ENCODE measurements around the gene EPB42.

The EPB42 gene

GRCh38 chr15:43243020-43243645 is 22.3 kb upstream of the EPB42 start:
- Histone ChIP-seq H3K4me1 (ENCODE audit: control extremely low read depth in 1 of 4, control insufficient read depth in 4 of 4, insufficient read depth in 4 of 4, low read length in 3 of 4) (peaks cover 4 to 49% (median 23%) of the 10 kb centered on the region in 4 experiments), H3K27ac (ENCODE audit: insufficient read depth in 1 of 2, low read depth in 1 of 2, low read length in 2 of 2, poor library complexity in 1 of 2, severe bottlenecking in 2 of 2) (no peak overlapping the region), H3K9me3 (ENCODE audit: control extremely low read depth in 1 of 5, control insufficient read depth in 4 of 5, insufficient read depth in 2 of 5, low read depth in 1 of 5, low read length in 4 of 5) (no peaks in the 10 kb centered on the region), H3K27me3 (replicated peaks in 2 of 5; ENCODE audit: control insufficient read depth in 4 of 5, insufficient read depth in 5 of 5, low read length in 4 of 5) (peaks cover 0 to 23% (median 11%) of the 10 kb centered on the region in 5 experiments), H3K4me3 (ENCODE audit: control insufficient read depth in 1 of 7, extremely low read depth in 1 of 7, insufficient read depth in 4 of 7, low read depth in 2 of 7, low read length in 6 of 7) (no peak overlapping the region), H3K36me3 (ENCODE audit: control insufficient read depth in 4 of 4, insufficient read depth in 4 of 4, low read length in 3 of 4) (no peaks in the 10 kb centered on the region)
- WGBS (ENCODE audit: insufficient coverage), result 100% methylated on average over 1 of the region's 2 CpGs
- ChIA-PET POLR2A (no interaction called here), CTCF (interaction anchor here (0.6 to 5.8 kb wide), 8 partner anchors 14 to 1018 kb away, joined by 3 to 30 read pairs (median 5); partner anchors contain the start of gene TGM5)
- no peak for DNase-seq

GRCh38 chr15:43242616-43243015 is 21.8 kb upstream of the EPB42 start:
- no peak for DNase-seq
- WGBS (ENCODE audit: insufficient coverage), result 100% methylated on average over 5 of the region's 5 CpGs
- POLR2A ChIA-PET, result interaction anchor here (0.6 kb wide), 1 partner anchor 55 kb away, joined by 3 read pairs; no protein-coding TSS in a partner anchor
- no peaks in the 10 kb centered on the region for H3K36me3 ChIP-seq (ENCODE audit: control insufficient read depth in 4 of 4, insufficient read depth in 4 of 4, low read length in 3 of 4)
- no peak overlapping the region for H3K27ac ChIP-seq (ENCODE audit: insufficient read depth in 1 of 2, low read depth in 1 of 2, low read length in 2 of 2, poor library complexity in 1 of 2, severe bottlenecking in 2 of 2)
- H3K4me1 ChIP-seq (ENCODE audit: control extremely low read depth in 1 of 4, control insufficient read depth in 4 of 4, insufficient read depth in 4 of 4, low read length in 3 of 4), result peaks cover 4 to 50% (median 25%) of the 10 kb centered on the region in 4 experiments
- no peak overlapping the region for H3K4me3 ChIP-seq (ENCODE audit: control insufficient read depth in 1 of 7, extremely low read depth in 1 of 7, insufficient read depth in 4 of 7, low read depth in 2 of 7, low read length in 6 of 7)
- no peaks in the 10 kb centered on the region for H3K9me3 ChIP-seq (ENCODE audit: control extremely low read depth in 1 of 5, control insufficient read depth in 4 of 5, insufficient read depth in 2 of 5, low read depth in 1 of 5, low read length in 4 of 5)
- H3K27me3 ChIP-seq (replicated peaks in 2 of 5; ENCODE audit: control insufficient read depth in 4 of 5, insufficient read depth in 5 of 5, low read length in 4 of 5), result peaks cover 0 to 26% (median 11%) of the 10 kb centered on the region in 5 experiments
- CTCF ChIA-PET, result interaction anchor here (1.2 to 5.8 kb wide), 7 partner anchors 12 to 43 kb away, joined by 3 to 30 read pairs (median 7); partner anchors contain the start of gene TGM5

GRCh38 chr15:43241100-43241499 is 20.3 kb upstream of the EPB42 start:
- DNase-seq, result no peak
- 100% methylated on average over 1 of the region's 1 CpG for WGBS (ENCODE audit: insufficient coverage)
- CTCF ChIA-PET, result interaction anchor here (0.7 to 5.8 kb wide), 6 partner anchors 10 to 52 kb away, joined by 3 to 30 read pairs (median 6); partner anchors contain the start of gene TGM5

GRCh38 chr15:43239732-43240491 is 19.1 kb upstream of the EPB42 start:
- Histone ChIP-seq H3K27ac (ENCODE audit: insufficient read depth in 1 of 2, low read depth in 1 of 2, low read length in 2 of 2, poor library complexity in 1 of 2, severe bottlenecking in 2 of 2) (no peak overlapping the region), H3K4me3 (ENCODE audit: control insufficient read depth in 1 of 7, extremely low read depth in 1 of 7, insufficient read depth in 4 of 7, low read depth in 2 of 7, low read length in 6 of 7) (peak overlapping the region in 3 of 7 experiments; percentile 37 to 43 (median 42)), H3K27me3 (replicated peaks in 2 of 5; ENCODE audit: control insufficient read depth in 4 of 5, insufficient read depth in 5 of 5, low read length in 4 of 5) (peaks cover 0 to 40% (median 11%) of the 10 kb centered on the region in 5 experiments), H3K9me3 (ENCODE audit: control extremely low read depth in 1 of 5, control insufficient read depth in 4 of 5, insufficient read depth in 2 of 5, low read depth in 1 of 5, low read length in 4 of 5) (no peaks in the 10 kb centered on the region), H3K36me3 (ENCODE audit: control insufficient read depth in 4 of 4, insufficient read depth in 4 of 4, low read length in 3 of 4) (no peaks in the 10 kb centered on the region), H3K4me1 (ENCODE audit: control extremely low read depth in 1 of 4, control insufficient read depth in 4 of 4, insufficient read depth in 4 of 4, low read length in 3 of 4) (peaks cover 4 to 57% (median 28%) of the 10 kb centered on the region in 4 experiments)
- DNase-seq, result peak; percentile 82 to 93 (median 91)
- ChIA-PET POLR2A (no interaction called here), CTCF (interaction anchor here (1.0 to 1.1 kb wide), 2 partner anchors 8 to 9 kb away, joined by 3 to 4 read pairs; no protein-coding TSS in a partner anchor)
- WGBS (ENCODE audit: insufficient coverage), result 16% methylated on average over 6 of the region's 7 CpGs

More at GRCh38 chr15:43241100-43241499, 20.3 kb upstream of the EPB42 start:
- no peaks in the 10 kb centered on the region for H3K36me3 ChIP-seq (ENCODE audit: control insufficient read depth in 4 of 4, insufficient read depth in 4 of 4, low read length in 3 of 4)
- H3K4me1 ChIP-seq (ENCODE audit: control extremely low read depth in 1 of 4, control insufficient read depth in 4 of 4, insufficient read depth in 4 of 4, low read length in 3 of 4), result peaks cover 4 to 56% (median 27%) of the 10 kb centered on the region in 4 experiments
- peaks cover 0 to 30% (median 11%) of the 10 kb centered on the region in 5 experiments for H3K27me3 ChIP-seq (replicated peaks in 2 of 5; ENCODE audit: control insufficient read depth in 4 of 5, insufficient read depth in 5 of 5, low read length in 4 of 5)
- no peak overlapping the region for H3K4me3 ChIP-seq (ENCODE audit: control insufficient read depth in 1 of 7, extremely low read depth in 1 of 7, insufficient read depth in 4 of 7, low read depth in 2 of 7, low read length in 6 of 7)
- no peaks in the 10 kb centered on the region for H3K9me3 ChIP-seq (ENCODE audit: control extremely low read depth in 1 of 5, control insufficient read depth in 4 of 5, insufficient read depth in 2 of 5, low read depth in 1 of 5, low read length in 4 of 5)
- POLR2A ChIA-PET, result interaction anchor here (0.8 kb wide), 1 partner anchor 15 kb away, joined by 3 read pairs; no protein-coding TSS in a partner anchor
- no peak overlapping the region for H3K27ac ChIP-seq (ENCODE audit: insufficient read depth in 1 of 2, low read depth in 1 of 2, low read length in 2 of 2, poor library complexity in 1 of 2, severe bottlenecking in 2 of 2)

GRCh38 chr15:43238671-43239131 is 17.9 kb upstream of the EPB42 start:
- 61% methylated on average over 9 of the region's 10 CpGs for WGBS (ENCODE audit: insufficient coverage)
- peak in 1 of 3 donors; percentile 39 for DNase-seq
- peaks cover 0 to 35% (median 9%) of the 10 kb centered on the region in 5 experiments for H3K27me3 ChIP-seq (replicated peaks in 2 of 5; ENCODE audit: control insufficient read depth in 4 of 5, insufficient read depth in 5 of 5, low read length in 4 of 5)
- no peaks in the 10 kb centered on the region for H3K9me3 ChIP-seq (ENCODE audit: control extremely low read depth in 1 of 5, control insufficient read depth in 4 of 5, insufficient read depth in 2 of 5, low read depth in 1 of 5, low read length in 4 of 5)
- peaks cover 4 to 57% (median 28%) of the 10 kb centered on the region in 4 experiments for H3K4me1 ChIP-seq (ENCODE audit: control extremely low read depth in 1 of 4, control insufficient read depth in 4 of 4, insufficient read depth in 4 of 4, low read length in 3 of 4)
- no peak overlapping the region for H3K4me3 ChIP-seq (ENCODE audit: control insufficient read depth in 1 of 7, extremely low read depth in 1 of 7, insufficient read depth in 4 of 7, low read depth in 2 of 7, low read length in 6 of 7)
- H3K36me3 ChIP-seq (ENCODE audit: control insufficient read depth in 4 of 4, insufficient read depth in 4 of 4, low read length in 3 of 4), result no peaks in the 10 kb centered on the region
- POLR2A ChIA-PET, result no interaction called here
- no peak overlapping the region for H3K27ac ChIP-seq (ENCODE audit: insufficient read depth in 1 of 2, low read depth in 1 of 2, low read length in 2 of 2, poor library complexity in 1 of 2, severe bottlenecking in 2 of 2)
- CTCF ChIA-PET, result interaction anchor here (1.1 to 4.9 kb wide), 4 partner anchors 9 to 38 kb away, joined by 3 to 19 read pairs (median 4); no protein-coding TSS in a partner anchor

GRCh38 chr15:43237842-43238470 is 17.1 kb upstream of the EPB42 start:
- H3K9me3 ChIP-seq (ENCODE audit: control extremely low read depth in 1 of 5, control insufficient read depth in 4 of 5, insufficient read depth in 2 of 5, low read depth in 1 of 5, low read length in 4 of 5), result no peaks in the 10 kb centered on the region
- H3K27ac ChIP-seq (ENCODE audit: insufficient read depth in 1 of 2, low read depth in 1 of 2, low read length in 2 of 2, poor library complexity in 1 of 2, severe bottlenecking in 2 of 2), result no peak overlapping the region
- WGBS (ENCODE audit: insufficient coverage), result 95% methylated on average over 6 of the region's 9 CpGs
- ChIA-PET CTCF (interaction anchor here (1.1 to 4.9 kb wide), 2 partner anchors 9 to 12 kb away, joined by 3 to 19 read pairs; no protein-coding TSS in a partner anchor), POLR2A (no interaction called here)
- peaks cover 4 to 62% (median 28%) of the 10 kb centered on the region in 4 experiments for H3K4me1 ChIP-seq (ENCODE audit: control extremely low read depth in 1 of 4, control insufficient read depth in 4 of 4, insufficient read depth in 4 of 4, low read length in 3 of 4)
- no peak for DNase-seq
- H3K27me3 ChIP-seq (replicated peaks in 2 of 5; ENCODE audit: control insufficient read depth in 4 of 5, insufficient read depth in 5 of 5, low read length in 4 of 5), result peaks cover 0 to 28% (median 7%) of the 10 kb centered on the region in 5 experiments
- H3K36me3 ChIP-seq (ENCODE audit: control insufficient read depth in 4 of 4, insufficient read depth in 4 of 4, low read length in 3 of 4), result no peaks in the 10 kb centered on the region
- no peak overlapping the region for H3K4me3 ChIP-seq (ENCODE audit: control insufficient read depth in 1 of 7, extremely low read depth in 1 of 7, insufficient read depth in 4 of 7, low read depth in 2 of 7, low read length in 6 of 7)

All from common myeloid progenitor, CD34-positive (primary cell).